SJCRH30 (cell line): ENCODE data around the gene SMG5. TPM values are rescaled to one million over a fixed set of nuclear protein-coding genes. Genes with fewer than 3 reads are reported as not detected.

ENCODE experiments used
- DNase-seq, 2 experiments: peaks; one replicate each; pipeline ENCODE4 v3.0.0-alpha.2; 2015 to 2020
- H3K27ac ChIP-seq: fragments of 250-450 bp; sonication (Bioruptor Pico); 2 replicates; pipeline ENCODE4 v1.5.1; 2020; ENCODE audit warnings: mild to moderate bottlenecking, moderate library complexity
- H3K27me3 ChIP-seq: fragments of 250-450 bp; sonication (Bioruptor Pico); 2 replicates; pipeline ENCODE4 v1.5.1; 2020; ENCODE audit warnings: mild to moderate bottlenecking, moderate library complexity
- H3K36me3 ChIP-seq: fragments of 250-450 bp; sonication (Bioruptor Pico); 2 replicates; pipeline ENCODE4 v1.5.1; 2020; ENCODE audit warnings: mild to moderate bottlenecking, moderate library complexity
- H3K4me1 ChIP-seq: fragments of 250-450 bp; sonication (Bioruptor Pico); 2 replicates; pipeline ENCODE4 v1.5.1; 2020; ENCODE audit warnings: mild to moderate bottlenecking, moderate library complexity
- H3K4me3 ChIP-seq: fragments of 250-450 bp; sonication (Bioruptor Pico); 2 replicates; pipeline ENCODE4 v1.5.1; 2020; ENCODE audit warnings: mild to moderate bottlenecking, moderate library complexity
- H3K9me3 ChIP-seq: fragments of 250-450 bp; sonication (Bioruptor Pico); replicated peaks from 2 replicates; pipeline ENCODE4 v1.5.1; 2020; ENCODE audit warnings: mild to moderate bottlenecking, moderate library complexity
- total RNA-seq: library from RNA; depleted of rRNA; stranded (reverse); fragments of >200 nt; shearing (Covaris generic); gene quantifications from 2 replicates; pipeline ENCODE4 v1.2.3, GENCODE V29; 2014

The SMG5 gene
- total RNA-seq, 1 experiment from 2014 or later: 74.2 TPM

DNA sequence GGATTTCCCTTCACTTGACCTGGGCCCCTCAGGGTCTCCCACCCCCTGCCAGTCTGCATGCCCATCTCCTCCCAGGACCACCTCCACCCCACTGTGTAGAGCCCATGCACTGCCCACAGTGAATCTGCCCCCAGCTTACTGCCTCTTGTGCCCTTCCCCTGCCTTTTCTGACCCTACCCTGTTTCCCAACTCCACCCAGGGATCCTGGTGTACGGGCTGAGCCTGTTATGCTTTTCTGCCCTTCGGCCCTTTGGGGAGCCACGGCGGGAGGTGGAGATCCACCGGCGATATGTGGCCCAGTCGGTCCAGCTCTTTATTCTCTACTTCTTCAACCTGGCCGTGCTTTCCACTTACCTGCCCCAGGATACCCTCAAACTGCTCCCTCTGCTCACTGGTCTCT lies 3.4 kb upstream of the SMG5 start:
- no peaks in the 10 kb centered on the region for H3K27me3 ChIP-seq
- DNase-seq: no peak
- H3K9me3 ChIP-seq: no peaks in the 10 kb centered on the region
- H3K27ac ChIP-seq: no peak overlapping the region
- no peak overlapping the region for H3K4me3 ChIP-seq
- H3K4me1 ChIP-seq: peaks cover 7% of the 10 kb centered on the region
- H3K36me3 ChIP-seq: no peaks in the 10 kb centered on the region

DNA sequence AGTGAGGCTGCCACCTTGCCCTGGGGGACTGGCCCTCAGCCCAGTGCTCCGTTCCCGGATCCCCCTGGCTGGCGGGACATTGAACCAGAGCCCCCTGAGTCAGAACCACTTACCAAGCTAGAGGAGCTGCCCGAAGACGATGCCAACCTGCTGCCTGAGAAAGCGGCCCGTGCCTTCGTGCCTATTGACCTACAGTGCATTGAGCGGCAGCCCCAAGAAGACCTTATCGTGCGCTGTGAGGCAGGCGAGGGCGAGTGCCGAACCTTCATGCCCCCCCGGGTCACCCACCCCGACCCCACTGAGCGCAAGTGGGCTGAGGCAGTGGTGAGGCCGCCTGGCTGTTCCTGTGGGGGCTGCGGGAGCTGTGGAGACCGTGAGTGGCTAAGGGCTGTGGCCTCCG lies 2.8 kb upstream of the SMG5 start:
- no peaks in the 10 kb centered on the region for H3K36me3 ChIP-seq
- H3K4me3 ChIP-seq: no peak overlapping the region
- H3K4me1 ChIP-seq: peaks cover 9% of the 10 kb centered on the region
- H3K27ac ChIP-seq: no peak overlapping the region
- no peak for DNase-seq
- H3K9me3 ChIP-seq: no peaks in the 10 kb centered on the region
- H3K27me3 ChIP-seq: no peaks in the 10 kb centered on the region

DNA sequence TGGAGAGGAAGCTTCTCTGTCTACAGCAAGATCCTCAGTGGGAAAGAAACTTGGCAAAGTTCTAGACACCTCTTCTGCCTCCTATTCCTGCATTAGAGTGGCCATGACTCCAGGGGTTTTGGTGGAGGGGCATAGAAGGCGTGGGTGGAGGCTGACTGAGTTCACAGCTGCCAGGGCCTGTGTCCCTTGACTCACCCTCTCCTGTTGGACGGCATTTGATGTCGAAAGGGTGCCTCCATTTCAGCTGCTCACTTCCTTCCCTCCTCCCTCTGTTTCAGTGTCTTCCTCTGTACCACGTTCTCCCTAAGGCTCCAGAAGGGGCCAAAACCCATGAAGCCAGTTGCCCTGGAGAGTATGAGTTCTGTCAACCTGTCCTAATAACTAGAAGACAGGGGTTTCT lies 2.1 kb upstream of the SMG5 start:
- H3K9me3 ChIP-seq: no peaks in the 10 kb centered on the region
- H3K27me3 ChIP-seq: no peaks in the 10 kb centered on the region
- no peak for DNase-seq
- H3K27ac ChIP-seq: no peak overlapping the region
- no peaks in the 10 kb centered on the region for H3K36me3 ChIP-seq
- no peak overlapping the region for H3K4me3 ChIP-seq
- peaks cover 9% of the 10 kb centered on the region for H3K4me1 ChIP-seq

DNA sequence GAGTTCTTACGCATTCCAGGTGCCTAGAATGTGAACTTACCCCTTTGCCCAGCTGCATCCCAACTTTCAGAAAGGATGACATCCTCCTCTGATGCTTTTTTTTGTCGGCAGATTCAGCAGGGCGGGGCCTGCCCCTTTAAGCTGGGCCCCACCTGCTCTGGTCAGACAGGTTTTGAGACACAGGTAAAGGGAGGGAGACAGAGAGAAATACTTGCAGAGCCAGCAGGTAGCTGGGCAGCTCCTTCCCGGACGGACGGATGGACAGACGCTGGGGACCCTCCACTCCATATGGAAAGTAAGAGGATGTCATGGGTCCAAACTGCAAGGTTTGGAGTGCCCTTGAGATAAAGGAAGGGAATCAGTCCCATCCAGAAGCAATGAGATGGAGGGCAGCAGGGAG lies 1.5 kb upstream of the SMG5 start, which contains the start of gene TMEM79:
Gene TMEM79 (plus strand): TSS at position 214 of the 400 bp plus-strand sequence. CDS start 902 bp downstream, outside the sequence.
- H3K36me3 ChIP-seq: 0 out of 2 replicates have a peak, but pooled peaks cover 2% of the 10 kb centered on the region
- peaks cover 9% of the 10 kb centered on the region for H3K4me1 ChIP-seq
- no peaks in the 10 kb centered on the region for H3K9me3 ChIP-seq
- H3K4me3 ChIP-seq: peak within 1 kb of the TSS; percentile 91
- no peak for DNase-seq
- peak within 1 kb of the TSS; percentile 87; the same call in 1 of the 2 replicates for H3K27ac ChIP-seq
- no peaks in the 10 kb centered on the region for H3K27me3 ChIP-seq

DNA sequence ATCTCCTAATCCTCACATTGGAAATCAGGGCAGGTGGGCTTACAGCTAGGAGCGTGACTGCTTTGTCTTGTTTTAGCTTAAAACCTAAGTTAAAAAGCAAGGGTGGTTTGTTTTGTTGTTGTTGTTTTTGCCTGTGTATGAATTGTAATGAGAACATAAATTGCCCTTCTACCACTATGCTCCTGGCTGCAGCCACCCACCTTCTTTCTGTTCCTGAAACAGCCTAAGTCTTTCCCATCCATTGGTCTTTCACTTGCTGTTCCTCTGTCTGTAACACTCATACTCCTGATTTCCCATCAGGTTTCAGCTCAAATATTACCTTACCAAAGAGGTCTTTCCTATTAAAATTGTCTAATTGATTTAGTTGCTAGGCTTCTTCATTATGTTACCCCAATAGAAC lies 896 bp upstream of the SMG5 start:
- no peaks in the 10 kb centered on the region for H3K27me3 ChIP-seq
- H3K4me3 ChIP-seq: peak overlapping the region; percentile 91
- H3K4me1 ChIP-seq: peaks cover 9% of the 10 kb centered on the region
- DNase-seq: no peak
- H3K9me3 ChIP-seq: no peaks in the 10 kb centered on the region
- peaks cover 4% of the 10 kb centered on the region for H3K36me3 ChIP-seq
- peak overlapping the region; percentile 87; the same call in 1 of the 2 replicates for H3K27ac ChIP-seq

DNA sequence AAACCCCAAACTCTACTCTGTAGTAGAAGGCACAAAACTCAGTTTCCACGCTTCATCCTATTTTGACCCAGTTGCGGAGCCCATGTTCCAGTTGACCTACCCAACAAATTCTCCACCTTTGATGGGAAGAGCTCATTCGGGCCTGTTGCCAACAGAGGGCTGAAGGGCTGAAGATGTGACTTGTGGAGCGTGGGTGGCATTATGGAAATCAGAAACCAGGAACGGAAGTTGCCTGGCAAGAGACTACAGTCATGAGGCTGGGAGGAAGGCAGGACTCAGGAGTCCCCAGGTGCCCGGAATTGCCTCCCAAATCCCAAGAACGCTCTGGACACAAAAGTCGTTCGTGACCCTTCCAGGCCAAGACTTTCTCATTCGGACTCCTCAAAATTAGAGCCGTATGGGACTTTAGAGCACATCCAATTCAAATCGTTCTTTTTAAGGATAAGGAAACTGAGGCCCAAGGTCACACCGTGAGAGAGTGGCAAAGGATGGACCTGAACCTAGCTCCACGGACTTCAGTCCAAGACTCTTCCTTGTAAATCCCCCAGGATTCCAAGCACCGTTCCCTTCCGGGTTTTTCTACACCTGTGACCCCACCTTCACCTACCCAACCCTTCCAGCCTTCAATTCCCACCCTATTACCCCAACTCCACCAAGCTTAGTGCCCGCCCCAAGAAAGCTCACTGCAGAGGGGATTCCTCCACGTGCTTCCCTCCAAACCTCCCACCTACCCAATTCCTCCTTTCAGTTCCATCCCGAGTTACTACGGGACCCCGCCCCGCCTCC lies 739 bp downstream of the SMG5 start:
- peak in 1 of 2 experiments; percentile 30 for DNase-seq
- Histone ChIP-seq H3K4me3 (peak overlapping the region; percentile 91), H3K27ac (peak overlapping the region; percentile 87), H3K27me3 (no peaks in the 10 kb centered on the region), H3K9me3 (no peaks in the 10 kb centered on the region), H3K4me1 (peaks cover 9% of the 10 kb centered on the region), H3K36me3 (peaks cover 16% of the 10 kb centered on the region)

DNA sequence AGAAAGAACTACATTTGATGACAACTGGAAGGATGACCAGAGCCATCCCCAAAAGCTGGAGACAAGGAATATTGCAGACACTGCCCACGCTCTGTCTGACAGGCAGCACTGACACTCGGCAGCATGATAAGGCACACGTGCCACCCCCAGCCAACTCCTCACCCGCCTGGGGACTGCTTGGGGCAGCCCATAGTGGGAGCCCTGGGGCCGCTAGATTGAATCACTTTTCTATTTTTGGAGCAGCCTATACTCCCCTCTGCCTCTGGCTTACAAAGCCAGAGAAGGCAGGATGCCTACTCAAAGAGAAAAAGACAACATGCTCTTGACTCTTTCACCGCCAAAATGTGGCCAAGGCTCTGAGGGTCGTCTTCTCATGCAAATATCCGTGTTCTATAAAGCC lies 1.3 kb downstream of the SMG5 start:
- peak; percentile 22 to 33 for DNase-seq

DNA sequence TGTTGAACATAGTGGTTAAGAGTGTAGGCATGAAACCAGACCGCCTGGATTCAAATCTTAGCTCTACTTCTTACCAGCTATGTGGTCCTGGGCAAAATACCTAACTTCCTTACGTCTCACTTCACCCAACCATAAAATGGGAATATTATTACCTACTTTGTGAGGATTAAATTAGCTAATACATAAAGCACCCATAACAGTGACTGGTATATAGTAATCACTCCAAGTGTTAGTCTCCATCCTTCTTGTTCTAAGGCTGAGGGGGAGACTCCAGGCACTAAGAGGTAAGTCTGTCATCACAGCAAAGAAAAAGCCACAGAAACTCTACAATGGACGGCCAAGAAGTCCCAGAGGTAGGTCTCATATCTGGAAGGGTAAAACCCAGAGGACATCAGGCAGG lies 2.8 kb downstream of the SMG5 start:
- Histone ChIP-seq H3K27ac (no peak overlapping the region), H3K4me3 (no peak overlapping the region), H3K36me3 (peaks cover 33% of the 10 kb centered on the region), H3K27me3 (no peaks in the 10 kb centered on the region), H3K4me1 (peaks cover 9% of the 10 kb centered on the region), H3K9me3 (no peaks in the 10 kb centered on the region)
- DNase-seq: no peak

More for the DNA sequence above, 1.3 kb downstream of the SMG5 start:
- Histone ChIP-seq H3K4me1 (peaks cover 9% of the 10 kb centered on the region), H3K27ac (no peak overlapping the region; the same call in 1 of the 2 replicates), H3K9me3 (no peaks in the 10 kb centered on the region), H3K4me3 (peak overlapping the region; percentile 91), H3K27me3 (no peaks in the 10 kb centered on the region), H3K36me3 (peaks cover 22% of the 10 kb centered on the region)

DNA sequence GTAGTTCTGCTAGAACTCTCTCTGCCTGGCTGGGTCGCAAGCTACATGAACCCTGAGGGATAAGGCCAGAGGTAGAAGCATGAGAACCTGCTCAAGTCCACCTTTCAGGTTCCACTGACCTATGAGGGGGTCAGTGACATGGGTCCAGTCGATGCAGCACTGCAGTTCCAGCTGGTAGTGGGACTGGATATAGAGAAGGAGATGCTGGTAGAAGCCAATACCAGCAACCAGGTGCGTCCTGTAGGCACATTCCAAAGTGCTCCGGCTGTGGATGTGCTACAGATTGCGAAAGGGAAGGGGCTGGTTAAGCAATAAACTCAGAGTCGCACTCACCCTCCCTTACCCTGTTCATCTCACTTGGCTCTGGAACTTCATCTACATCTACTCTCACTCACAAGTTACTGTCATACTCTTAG lies 5.7 kb downstream of the SMG5 start:
- DNase-seq: no peak
- Histone ChIP-seq H3K4me3 (no peak overlapping the region), H3K36me3 (peaks cover 56% of the 10 kb centered on the region), H3K4me1 (peaks cover 9% of the 10 kb centered on the region), H3K9me3 (no peaks in the 10 kb centered on the region), H3K27ac (no peak overlapping the region), H3K27me3 (no peaks in the 10 kb centered on the region)

DNA sequence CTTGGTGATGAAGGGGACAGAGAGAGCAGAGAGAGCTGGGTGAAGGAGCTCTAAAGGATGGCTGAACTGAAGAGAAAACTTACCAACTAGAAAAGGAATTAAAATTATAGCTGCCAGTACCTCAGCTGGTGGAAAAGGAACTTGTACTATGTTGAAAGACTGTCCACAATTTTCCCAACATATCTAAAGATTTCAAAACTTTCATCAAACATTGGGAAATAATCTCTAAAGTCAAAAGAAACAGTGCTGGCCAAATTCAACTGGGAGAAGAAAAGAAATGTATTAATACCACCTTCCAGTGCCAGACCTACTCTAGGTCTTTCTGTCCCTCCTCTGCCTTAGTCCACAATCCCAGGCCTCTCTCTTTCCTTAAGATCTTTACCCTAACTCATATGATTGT lies 6.1 kb downstream of the SMG5 start:
- peaks cover 60% of the 10 kb centered on the region for H3K36me3 ChIP-seq
- no peak for DNase-seq
- H3K9me3 ChIP-seq: no peaks in the 10 kb centered on the region
- H3K27me3 ChIP-seq: no peaks in the 10 kb centered on the region
- no peak overlapping the region for H3K4me3 ChIP-seq
- no peak overlapping the region for H3K27ac ChIP-seq
- peaks cover 7% of the 10 kb centered on the region for H3K4me1 ChIP-seq

DNA sequence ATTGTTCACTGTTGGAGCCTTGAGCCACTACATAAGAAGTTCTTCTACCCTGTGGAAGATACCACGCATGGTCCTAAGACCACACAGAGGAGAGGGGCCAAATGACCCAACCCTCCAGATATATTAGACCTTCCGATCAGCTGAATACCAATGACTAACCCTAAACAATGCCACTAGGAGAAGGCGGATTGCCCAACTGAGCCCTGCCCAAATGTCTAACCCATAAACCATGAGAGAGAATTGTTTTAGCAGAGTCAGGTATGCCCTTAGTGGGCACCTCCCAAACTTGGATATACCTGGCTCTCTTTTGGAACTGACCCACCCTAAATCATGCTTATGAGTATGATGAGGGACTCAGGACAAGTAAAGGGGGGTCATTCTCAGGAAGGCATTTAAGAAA lies 12.3 kb downstream of the SMG5 start:
- no peak for DNase-seq

DNA sequence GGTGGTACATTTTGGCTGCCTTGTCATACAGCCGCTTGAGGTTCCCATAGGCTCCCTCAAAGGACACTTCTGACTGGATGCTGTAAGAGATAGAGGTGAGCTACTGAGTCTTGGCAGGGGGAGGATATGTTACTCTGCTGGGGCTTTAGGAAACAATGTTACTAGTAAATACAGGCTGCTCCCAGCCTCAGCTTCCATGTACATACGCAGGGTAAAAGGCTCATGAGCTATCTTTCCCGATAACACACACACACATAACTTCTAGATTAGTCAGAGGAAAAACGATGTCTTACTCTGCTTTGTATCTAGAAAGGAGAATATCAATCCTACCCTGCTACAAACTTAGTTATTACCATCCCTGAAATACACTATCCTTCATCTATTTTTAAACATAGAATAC lies 14.3 kb downstream of the SMG5 start:
- Histone ChIP-seq H3K9me3 (no peaks in the 10 kb centered on the region), H3K4me3 (no peak overlapping the region), H3K4me1 (no peaks in the 10 kb centered on the region), H3K27ac (no peak overlapping the region), H3K27me3 (no peaks in the 10 kb centered on the region), H3K36me3 (peaks cover 81% of the 10 kb centered on the region)
- DNase-seq: no peak

More for the DNA sequence above, 12.3 kb downstream of the SMG5 start:
- Histone ChIP-seq H3K27me3 (no peaks in the 10 kb centered on the region), H3K27ac (no peak overlapping the region), H3K9me3 (no peaks in the 10 kb centered on the region), H3K4me1 (no peaks in the 10 kb centered on the region), H3K36me3 (peaks cover 79% of the 10 kb centered on the region), H3K4me3 (no peak overlapping the region)

DNA sequence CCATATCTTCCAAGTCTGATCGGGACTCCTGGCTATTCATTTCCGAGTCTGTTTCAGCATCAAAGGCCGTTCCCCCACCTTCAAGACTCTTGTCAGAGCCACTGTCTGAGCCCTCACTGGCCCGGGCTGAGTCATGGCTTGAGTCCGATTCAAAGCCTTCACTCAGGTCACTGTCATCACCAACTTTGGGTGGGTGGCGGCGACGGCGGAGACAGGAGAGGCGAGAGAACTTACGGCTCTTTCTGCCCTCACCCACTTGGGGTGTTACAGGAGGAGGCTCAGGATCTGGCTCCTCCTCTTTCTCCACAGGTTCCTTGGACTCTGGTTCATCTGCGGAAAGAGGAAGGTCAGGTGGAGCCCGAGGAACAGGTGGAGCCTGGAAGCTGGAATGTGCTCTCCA lies 16.6 kb downstream of the SMG5 start:
- Histone ChIP-seq H3K27me3 (no peaks in the 10 kb centered on the region), H3K9me3 (no peaks in the 10 kb centered on the region), H3K36me3 (peaks cover 76% of the 10 kb centered on the region), H3K4me1 (peaks cover 5% of the 10 kb centered on the region; the same call in 1 of the 2 replicates), H3K27ac (no peak overlapping the region), H3K4me3 (no peak overlapping the region)
- DNase-seq: no peak

DNA sequence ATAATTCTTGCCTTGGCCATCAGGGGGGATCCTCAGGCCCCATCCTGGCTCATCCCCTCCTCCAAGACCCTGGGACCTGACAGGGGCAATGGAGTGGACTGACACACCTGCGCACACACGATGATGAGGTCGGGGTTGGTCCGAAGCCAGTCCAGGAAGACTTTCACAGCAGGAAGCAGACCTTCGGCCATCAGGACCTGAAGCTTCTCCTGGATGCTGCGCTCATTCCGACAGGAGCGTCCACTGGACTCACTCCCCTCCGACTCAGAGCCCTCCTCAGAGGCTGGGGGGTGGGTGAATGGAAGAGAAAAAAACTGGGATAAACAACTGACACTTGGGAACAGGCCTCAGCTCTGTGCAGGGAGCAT lies 19.4 kb downstream of the SMG5 start:
- Histone ChIP-seq H3K27ac (no peak overlapping the region), H3K36me3 (peaks cover 84% of the 10 kb centered on the region)

DNA sequence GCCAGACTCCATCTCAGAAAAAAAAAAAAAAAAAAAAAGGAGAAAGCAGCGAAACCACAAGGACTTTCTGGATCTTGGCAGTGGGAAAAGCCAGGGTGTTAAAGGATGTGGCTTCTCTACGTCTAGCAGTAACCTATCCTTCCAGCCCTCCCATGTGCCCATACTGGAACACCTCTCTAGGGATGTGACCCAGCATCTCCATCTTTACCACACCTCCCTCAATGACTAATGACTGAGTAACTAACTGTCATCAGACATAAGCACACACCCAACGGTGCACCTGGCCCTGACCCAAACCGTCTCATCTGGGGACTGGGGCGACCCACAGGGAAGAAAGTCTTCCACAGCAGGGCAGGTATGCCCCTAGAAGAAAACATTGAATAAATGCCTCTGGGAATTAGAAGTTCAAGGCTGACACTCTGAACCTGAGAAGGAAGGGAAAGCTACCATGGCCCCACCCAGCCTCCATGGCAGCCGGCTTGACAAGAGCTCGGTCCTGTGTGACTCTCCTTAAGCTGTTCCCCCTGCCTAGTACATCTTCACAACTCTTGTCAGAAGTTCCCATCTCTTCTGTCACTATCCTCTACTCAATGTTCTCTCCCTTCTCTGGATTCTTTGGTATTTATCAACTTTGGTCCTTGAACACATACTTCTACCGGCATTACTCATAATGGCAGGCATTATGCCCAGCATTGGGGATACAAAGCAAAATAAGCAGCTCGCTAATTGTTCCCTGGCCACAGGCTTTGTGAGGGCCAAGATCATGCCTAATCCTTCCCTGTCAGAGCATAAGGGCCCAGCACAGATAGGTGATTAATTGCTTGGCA lies 20.0 kb downstream of the SMG5 start:
- no peaks in the 10 kb centered on the region for H3K27me3 ChIP-seq
- H3K4me3 ChIP-seq: no peak overlapping the region
- H3K27ac ChIP-seq: no peak overlapping the region
- DNase-seq: no peak
- peaks cover 84% of the 10 kb centered on the region for H3K36me3 ChIP-seq
- no peaks in the 10 kb centered on the region for H3K9me3 ChIP-seq
- H3K4me1 ChIP-seq: peaks cover 13% of the 10 kb centered on the region

More for the DNA sequence above, 19.4 kb downstream of the SMG5 start:
- Histone ChIP-seq H3K27me3 (no peaks in the 10 kb centered on the region), H3K9me3 (no peaks in the 10 kb centered on the region), H3K4me3 (no peak overlapping the region), H3K4me1 (peaks cover 13% of the 10 kb centered on the region)
- no peak for DNase-seq
